ENCODE data around the gene NLGN1.
"Not testable (repeated sequence)": the region's sequence is repeated elsewhere in the genome, so short reads cannot be mapped to it uniquely, and the experiment has no call there.

Gene NLGN1

DNA sequence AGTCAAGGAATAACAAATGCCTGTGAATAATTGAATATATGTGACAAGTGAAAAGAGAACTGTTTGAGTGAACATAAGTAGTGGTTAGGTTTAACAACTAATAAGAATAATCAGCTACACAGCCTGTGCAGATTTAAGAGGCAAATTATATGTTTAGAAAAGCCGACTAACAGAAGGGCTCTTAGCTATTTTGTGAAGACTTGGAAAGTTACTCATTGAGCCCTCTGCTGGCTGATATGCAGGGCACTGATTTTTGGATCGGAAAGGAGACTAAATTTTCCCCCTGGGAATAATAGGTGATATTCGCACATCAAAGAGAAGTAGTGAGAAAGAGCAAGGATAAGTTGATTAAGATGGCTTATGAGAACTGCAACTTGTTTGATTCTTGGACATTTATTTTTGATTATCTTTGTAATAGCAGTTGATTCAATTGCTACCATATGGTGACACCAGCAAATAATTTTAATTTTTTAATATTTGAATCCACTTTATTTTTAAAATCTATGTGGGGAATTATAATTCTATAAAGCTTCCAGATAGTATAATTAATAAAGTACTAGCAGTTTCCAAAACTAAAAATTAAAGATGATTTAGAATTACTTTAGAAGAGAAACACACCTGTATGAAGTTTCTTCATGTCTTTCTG is 156.2 kb downstream of the NLGN1 start:
- peak; percentile 31 for DNase-seq (ENCODE audit: low spot score)

DNA sequence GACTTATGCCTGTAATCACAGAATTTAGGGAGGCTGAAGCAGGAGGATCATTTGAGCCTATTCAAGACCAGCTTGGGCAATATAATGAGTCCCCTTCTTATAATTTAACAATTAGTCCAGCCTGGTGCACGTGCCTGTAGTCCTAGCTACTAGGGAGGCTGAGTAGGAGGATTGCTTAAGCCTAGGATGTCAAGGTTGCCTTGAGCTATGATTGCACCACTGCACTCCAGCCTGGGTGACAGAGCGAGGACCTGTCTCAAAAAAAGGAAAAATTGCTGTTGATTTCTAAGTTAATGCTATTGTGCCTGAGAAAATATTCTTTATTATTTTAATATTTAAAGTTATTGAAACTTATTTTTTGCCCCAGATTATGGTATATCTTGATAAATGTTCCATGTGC is 159.0 kb downstream of the NLGN1 start:
- DNase-seq (ENCODE audit: low spot score), result no peak

DNA sequence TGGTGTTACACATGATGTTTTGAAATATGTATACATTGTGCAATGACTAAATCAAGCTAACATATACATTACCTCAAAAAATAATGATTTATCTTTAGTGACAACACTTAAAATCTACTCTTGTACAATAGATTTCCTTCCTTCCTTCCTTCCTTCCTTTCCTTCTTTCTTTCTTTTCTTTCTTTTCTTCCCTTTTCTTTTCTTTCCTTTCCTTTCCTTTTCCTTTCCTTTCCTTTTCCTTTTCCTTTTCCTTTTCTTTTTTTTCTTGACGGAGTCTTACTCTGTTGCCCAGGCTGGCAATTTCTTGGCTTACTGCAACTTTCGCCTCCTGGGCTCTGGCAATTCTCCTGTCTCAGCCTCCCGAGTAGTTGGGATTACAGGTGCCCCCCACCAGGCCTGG is 170.5 kb downstream of the NLGN1 start:
- no peak for DNase-seq (ENCODE audit: low spot score)

DNA sequence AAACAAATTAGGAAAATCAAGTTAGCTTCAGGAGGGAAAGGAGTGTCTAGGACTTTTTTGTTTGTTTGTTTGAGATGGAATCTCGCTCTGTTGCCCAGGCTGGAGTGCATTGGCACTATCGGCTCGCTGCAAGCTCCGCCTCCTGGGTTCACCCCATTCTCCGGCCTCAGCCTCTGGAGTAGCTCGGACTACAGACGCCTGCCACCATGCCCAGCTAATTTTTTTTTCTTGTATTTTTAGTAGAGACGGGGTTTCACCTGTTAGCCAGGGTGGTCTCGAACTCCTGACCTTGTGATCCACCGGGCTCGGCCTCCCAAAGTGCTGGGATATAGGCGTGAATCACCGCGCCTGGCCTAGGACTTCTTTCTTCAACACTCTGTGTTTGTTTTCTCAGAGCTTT is 171.1 kb downstream of the NLGN1 start:
- no peak for DNase-seq (ENCODE audit: low spot score)

DNA sequence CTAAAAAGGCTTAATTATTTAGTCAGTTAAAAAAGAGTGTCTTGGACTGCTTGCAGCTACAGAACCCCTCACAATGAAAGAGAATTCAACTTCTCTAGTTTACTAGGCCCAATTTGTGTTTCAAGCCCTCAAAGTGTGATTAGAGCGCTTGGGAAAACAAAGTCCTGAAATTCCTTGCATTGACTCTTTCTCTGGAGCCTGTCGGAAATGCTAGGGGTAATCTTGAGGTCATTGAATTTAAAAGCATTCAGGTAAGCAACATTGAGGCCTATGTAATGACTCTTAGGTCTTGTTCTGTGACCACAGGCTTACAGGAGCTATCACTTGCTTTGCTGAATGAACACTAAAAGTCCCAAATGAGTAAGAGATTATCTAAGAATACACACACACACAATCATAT is 186.0 kb downstream of the NLGN1 start:
- peak; percentile 21 for DNase-seq (ENCODE audit: low spot score)

DNA sequence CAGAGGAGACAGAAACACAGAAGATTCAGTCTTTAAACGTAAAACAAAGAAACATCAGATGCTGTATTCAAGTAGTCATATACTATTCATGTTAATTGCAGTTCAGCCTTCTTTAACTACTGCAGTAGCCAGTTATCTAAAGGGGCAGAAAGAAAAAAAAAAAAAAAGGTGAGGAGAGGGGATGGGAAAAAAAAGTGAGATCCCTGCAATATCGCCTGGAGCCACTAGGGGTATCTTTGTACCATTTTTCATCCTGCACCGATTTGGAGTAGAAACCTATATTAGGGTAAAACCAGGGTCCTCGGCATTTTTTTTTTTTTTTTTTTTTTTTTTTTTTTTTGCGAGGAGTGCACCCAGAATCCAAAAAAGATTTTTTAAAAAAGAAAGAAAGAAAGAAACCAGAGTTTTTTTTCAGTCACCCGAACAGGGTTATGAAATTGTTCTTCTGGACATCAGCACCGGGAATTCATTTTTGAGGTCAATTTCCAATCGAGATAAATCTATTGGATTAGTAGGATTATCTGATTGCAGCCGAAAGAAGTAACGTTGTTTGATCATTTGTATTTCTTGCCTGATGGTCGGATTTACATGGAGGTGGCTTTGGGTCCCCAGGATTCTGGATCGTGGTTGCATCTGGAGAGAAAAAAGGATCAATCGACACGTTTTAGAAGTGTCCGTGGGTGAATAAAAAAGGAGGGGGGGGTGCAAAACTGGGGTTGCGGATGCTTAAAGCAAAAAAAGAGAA is 186.7 kb downstream of the NLGN1 start:
- DNase-seq (ENCODE audit: low spot score), result peak; percentile 49

DNA sequence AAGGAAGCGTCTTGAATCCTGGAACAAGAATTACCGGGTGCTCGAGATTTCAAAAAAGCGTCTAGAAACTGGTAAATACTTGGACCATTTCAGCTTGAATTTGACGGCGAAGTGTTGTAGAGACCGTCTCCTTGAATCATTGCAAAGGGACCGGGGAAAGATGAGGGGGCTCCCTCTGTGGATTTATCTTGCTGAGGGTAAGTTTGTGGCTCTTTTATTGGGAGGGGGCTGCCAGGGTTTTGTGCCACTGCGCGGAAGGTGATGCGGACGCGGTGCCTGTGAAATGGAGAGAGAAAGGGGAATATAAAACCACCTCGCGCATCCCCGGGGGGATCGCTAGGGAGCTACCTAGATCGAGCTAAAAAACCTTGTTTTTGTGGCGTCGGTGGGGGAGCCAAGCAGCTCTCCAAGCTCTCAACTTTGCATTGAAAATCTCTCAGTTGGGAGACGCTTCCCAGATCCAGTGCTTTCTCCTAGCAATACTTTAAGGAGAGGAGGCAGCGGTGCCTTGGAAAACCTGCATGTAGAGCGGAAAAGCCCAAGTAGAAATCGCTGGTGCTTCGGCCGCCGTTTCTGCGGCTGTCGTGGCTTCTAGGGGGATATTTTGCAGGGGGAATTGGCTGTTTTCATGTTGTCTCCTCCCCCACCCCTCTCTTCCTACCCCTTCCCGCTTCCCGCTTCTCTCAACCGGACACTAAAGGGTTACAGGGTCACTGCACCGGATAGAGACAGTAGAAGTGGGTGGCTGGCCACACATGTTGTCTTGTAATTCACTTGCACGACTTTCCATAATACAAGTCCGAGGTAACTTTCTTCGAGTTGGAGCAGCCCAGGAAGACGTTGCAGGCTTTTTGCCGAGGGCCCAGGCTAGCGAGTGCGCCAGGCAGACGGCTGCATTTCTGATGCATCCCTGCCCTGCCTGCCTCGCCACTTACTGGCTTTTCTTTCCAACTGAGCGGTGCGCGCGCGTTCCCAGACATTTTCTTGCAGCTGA is 187.6 kb downstream of the NLGN1 start:
- DNase-seq (ENCODE audit: low spot score), result peak; percentile 55

DNA sequence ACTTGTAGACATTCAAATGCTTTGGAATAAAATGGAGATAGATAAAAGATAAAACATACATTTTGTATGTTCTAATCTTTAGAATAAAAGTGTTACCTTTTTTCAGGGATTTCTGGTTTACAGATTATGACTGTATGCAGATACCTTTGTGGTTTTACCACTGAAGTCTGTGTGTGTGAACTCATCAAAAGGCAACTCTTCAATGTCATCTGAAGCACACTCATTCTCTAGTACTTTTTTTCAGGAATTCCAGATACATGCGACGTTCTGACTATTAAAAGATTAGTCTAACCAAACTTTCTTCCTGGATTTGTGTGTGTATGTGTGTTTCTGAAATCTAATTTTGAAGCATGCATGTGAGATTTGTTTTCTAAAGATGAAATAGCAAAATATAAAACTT is 188.6 kb downstream of the NLGN1 start:
- DNase-seq (ENCODE audit: low spot score), result no peak

DNA sequence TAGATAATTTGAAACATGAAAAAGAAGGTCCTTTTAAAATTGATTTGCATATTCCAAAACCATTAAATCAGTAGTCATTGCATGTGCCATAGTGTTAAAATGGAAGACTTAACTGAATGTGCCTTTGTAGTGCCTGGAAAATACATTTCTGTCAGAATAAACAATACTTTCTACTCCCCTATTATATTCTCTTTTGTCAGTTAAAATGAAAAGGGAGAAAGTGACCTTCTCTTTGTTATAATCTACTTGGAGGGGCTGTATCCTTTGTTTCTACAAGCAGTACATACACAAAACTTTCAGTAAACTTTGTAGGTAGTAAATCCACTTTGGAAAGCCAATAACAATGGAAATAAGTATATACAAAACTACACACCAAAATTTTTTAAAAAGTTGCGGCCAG is 189.5 kb downstream of the NLGN1 start:
- no peak for DNase-seq (ENCODE audit: low spot score)

DNA sequence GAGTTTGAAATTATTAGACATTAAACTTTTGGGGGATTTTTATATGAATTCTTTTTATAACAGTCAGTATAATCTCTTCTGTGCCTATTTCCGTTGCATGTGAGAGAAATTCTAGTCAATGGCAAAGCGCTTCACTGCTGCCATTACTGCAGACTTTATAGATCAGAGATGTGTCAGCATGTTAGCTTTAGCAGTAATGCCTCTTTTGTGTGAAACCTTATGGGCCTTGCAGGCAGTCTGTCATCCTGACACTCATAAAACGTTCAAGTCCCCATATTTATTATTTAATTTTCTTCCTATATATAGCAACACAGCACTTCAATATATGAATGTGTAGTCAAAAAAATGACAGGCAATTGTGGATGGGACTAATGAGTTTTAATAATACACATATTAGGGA is 191.0 kb downstream of the NLGN1 start:
- DNase-seq (ENCODE audit: low spot score), result no peak

DNA sequence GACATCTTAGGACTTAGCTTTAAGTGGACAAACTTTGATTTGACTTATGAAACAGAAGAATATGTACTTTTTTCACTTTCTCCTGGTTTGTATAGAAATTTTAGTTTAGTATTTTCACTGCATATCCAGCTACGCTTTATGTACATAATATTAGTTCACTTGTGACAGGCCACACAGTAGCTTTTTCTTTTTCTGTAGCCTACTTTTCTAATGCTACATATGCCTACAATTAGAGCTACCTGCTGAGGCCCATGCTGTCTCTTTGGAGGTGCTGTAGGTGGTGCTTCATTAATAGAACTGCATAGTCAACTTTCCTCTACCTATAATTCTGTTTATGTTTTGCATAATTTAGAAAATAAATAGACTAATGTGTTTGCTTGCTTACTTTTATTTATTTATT is 191.6 kb downstream of the NLGN1 start:
- DNase-seq (ENCODE audit: low spot score), result no peak

DNA sequence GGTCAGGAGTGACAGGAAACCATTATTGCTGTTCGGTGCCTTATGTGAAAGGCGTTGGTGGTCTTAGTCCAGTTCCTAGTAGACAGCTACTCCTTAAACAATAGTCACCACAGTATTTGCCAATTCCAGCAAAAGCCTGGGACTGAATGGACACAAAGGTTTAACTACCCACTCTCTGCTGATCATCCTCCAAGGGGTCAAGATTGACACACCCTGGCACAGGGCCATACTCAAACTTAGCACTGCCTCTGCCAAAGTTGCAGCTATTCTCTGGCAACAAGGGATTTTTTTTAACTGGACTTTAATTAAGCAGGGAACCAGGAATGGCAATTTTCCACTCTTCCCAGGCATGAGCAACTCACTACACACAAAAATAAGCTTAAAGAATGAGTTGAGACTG is 193.9 kb downstream of the NLGN1 start:
- no peak for DNase-seq (ENCODE audit: low spot score)

DNA sequence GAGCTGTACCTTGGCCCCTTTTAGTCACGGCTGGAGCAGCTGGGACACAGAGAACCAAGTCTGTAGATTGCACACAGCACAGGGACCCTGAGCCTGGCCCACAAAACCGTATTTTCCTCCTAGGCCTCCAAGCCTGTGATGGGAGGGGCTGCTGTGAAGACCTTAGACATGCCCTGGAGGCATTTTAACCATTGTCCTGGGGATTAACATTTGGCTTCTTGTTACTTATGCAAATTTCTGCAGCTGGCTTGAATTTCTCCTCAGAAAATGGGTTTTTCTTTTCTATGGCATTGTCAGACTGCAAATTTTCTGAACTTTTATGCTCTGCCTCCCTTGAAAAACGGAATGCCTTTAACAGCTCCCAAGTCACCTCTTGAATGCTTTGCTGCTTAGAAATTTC is 197.3 kb downstream of the NLGN1 start:
- DNase-seq (ENCODE audit: low spot score), result not testable (repeated sequence)

DNA sequence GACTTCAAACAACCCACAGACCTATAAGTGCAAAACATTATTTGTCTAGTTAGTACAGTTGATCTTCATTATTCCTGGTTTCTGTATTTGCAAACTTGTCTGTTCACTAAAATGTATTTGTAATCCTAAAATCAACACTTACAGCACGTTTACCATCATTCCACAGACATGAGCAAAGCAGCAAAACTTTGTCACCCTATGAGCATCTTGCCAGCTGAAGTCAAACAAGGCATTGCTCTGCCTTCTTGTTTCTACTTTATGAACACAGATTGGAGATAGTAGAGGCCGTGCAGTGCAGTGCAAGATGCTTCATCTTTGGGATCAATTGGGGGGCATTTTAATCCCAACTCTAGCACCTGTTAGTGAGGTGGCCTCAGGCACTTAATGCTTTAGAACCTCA is 202.1 kb downstream of the NLGN1 start:
- DNase-seq (ENCODE audit: low spot score), result no peak

DNA sequence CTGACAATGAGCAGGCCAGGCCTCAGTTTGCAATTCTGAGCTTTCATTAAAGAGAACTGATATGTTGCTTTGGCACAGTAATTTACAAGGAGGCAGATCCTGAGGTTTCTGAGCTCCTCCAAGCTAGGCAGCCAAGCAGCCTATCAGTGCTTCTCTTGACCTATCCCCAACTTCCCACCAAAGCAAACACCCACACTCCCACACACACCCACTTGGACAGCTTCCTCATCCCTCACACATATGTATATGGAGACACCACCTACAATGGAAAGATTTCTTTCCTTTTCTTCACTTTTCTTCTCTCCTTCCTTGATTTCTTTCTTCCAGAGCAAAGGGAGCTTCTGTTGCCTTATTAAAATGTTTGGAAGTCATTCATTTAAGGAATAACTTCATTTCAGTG is 217.0 kb downstream of the NLGN1 start:
- DNase-seq (ENCODE audit: low spot score), result no peak

DNA sequence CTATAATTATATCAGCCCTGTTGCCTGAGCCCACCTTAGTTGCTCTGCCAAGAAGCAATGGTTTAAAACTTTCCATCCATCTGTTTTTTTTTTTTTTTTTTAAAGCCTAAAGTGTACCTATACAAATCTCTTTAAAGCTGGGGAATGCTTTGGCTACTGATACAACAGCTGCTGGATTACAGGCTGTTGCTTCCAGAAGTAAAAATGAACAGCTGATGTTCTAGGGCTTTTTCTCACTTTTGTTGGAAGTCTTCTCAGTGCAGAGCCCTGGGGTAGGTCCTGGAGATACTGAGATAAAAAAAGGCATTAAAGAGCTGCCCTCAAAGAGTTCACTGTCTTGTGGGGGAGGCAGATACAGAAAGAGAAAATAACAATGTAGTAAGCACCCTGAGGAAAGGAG is 218.1 kb downstream of the NLGN1 start:
- no peak for DNase-seq (ENCODE audit: low spot score)

DNA sequence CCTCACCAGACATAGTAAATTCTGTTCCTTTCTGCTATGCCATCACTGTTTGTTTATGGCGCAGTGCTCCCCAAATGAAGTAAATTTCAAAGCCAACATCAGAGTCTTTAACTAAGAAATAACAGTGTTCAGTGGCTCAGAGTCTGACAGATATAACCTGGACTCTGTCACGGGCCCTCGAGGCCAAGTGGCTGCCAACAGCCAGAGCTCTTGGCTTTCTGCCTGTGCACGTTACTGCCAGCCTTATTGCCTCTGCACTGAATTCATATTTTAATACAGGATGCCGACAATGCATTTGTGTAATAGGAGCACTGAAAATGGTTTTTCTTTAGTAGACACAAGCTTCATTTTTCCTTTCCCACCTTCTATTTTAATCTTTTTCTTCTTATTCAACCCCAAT is 219.9 kb downstream of the NLGN1 start:
- DNase-seq (ENCODE audit: low spot score), result no peak

DNA sequence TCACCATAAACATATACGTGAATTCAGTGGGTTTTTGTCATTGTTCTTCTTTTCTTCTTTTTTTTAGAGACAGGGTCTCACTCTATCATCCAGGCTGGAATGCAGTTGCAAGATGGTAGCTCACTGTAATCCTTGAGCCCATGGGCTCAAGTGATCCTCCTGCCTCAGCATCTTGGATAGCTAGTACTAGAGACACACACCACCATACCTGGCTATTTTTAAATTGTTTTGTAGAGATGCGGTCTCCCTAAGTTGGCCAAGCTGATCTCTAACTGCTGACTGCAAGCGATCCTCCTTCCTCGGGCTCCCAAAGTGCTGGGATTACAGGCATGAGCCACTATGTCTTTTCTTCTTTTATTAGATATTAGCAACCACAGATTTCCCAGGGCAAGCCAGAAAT is 220.6 kb downstream of the NLGN1 start:
- DNase-seq (ENCODE audit: low spot score), result no peak

DNA sequence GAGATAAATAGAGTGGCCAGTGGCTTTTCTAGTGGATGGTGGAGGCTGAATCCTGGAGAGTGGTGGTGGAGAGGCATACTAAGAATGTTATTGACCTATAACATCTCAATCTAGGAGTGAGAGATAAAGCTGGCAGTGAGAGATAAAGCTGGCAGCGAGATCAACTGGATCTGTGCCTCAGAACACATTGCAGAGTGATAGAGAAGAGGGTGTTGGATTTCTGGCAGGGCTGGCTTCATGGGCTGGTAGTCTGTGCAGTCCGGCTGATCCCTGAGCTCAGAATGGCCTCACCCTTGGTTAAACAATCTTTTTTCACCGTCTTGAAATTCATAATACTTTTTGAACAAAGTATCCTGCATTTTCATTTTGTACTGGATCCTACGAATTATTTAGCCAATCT is 221.2 kb downstream of the NLGN1 start:
- DNase-seq (ENCODE audit: low spot score), result no peak

DNA sequence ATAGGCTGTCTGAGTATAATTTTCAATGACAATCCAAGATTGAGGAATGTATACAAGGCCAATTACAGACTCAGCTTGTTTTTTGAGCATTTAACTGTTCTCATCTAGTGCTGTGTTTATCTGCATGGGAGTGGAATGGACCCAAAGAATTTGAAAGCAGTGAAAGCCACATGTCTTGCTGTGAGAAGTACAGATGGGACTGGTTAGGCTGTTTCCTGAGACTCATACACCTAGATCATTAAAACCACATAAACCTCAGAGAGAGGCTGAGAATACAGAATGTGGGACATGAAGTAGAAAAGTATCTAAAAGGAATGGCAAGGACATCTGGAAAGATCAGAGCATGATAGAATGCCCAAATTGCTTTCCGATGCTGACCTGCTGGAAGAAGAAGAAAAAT is 224.6 kb downstream of the NLGN1 start:
- no peak for DNase-seq (ENCODE audit: low spot score)

DNA sequence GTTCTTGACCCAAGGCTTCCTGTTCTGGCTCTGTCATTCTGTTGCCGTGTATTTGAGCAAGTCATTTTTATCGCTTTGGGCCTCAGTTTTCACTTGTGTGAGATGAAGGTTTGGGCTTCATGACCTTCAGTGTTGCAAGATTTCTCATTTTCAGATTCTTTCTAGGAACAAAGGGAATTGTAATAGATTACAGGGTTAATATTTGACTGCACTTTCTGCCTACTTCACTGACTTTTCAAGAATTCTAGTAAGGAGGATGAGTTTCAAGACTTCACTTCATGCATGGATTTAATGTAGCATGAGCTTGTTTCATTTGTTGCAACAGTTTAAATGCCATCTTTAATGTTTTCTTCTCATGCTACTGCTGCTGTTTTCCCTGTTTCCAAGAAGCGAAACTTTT is 226.5 kb downstream of the NLGN1 start:
- no peak for DNase-seq (ENCODE audit: low spot score)

DNA sequence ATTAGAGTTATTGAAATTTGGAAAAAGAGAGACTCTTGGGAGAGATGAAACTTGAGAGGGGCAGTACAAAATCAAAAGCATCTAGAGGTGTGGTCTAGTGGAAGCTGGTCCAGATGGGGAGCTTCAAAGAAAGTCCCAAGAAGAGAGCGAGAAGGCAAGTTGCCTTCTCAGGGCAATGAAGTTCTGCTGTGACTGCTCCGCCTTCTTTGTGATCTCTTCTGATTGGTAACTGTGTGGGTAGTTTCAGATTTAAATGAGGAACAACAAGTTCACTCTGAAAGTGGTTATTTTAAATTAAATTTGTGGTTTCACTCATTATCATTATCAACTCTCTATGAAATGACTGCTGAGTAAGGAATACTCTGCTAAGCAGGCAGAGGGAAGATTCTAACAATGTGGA is 233.3 kb downstream of the NLGN1 start:
- no peak for DNase-seq (ENCODE audit: low spot score)

DNA sequence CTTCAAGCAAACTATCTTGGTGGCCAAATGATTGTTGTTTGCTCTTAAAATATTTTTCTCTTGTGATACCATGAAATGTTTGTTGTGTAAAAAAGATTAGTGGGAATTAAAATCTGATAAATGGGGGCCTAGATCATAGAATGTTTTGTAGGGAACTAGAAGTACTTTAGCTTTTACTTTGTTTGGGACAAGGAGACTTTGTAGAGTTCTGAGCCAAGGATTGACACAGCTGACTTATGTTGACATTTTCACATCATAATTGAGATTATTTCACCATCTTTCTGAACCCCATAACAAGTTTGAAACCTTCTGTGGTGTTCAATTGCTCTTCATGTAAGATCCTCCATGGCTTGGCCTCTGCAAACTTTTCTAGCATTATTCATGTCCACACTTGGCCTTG is 235.4 kb downstream of the NLGN1 start:
- DNase-seq (ENCODE audit: low spot score), result no peak
